CD4-positive, alpha-beta T cell treated with Interleukin-15 for 4 hours (primary cell): ENCODE measurements around the gene NFAM1.

Source experiments
- DNase-seq: peaks from one replicate; pipeline ENCODE4 v3.0.0-alpha.2; 2020; ENCODE audit warnings: low spot score

Gene NFAM1

GRCh38 chr22:42416671-42417230 lies 15.5 kb downstream of the NFAM1 start:
- no peak for DNase-seq

- no peak for DNase-seq
Observed at GRCh38 chr22:42414565-42415303, 17.5 kb downstream of the NFAM1 start.

- no peak for DNase-seq
Observed at GRCh38 chr22:42414021-42414420, 18.2 kb downstream of the NFAM1 start.

- DNase-seq: no peak
Observed at GRCh38 chr22:42412744-42413333, 19.4 kb downstream of the NFAM1 start.

- DNase-seq: no peak
Observed at GRCh38 chr22:42410708-42411107, 21.5 kb downstream of the NFAM1 start.

GRCh38 chr22:42408810-42409529 lies 23.2 kb downstream of the NFAM1 start:
- no peak for DNase-seq

- DNase-seq: no peak
Observed at GRCh38 chr22:42408276-42408675, 23.9 kb downstream of the NFAM1 start.

GRCh38 chr22:42404266-42404665 lies 27.9 kb downstream of the NFAM1 start:
- DNase-seq: no peak

- no peak for DNase-seq
Observed at GRCh38 chr22:42401535-42402334, 30.5 kb downstream of the NFAM1 start.

GRCh38 chr22:42400811-42401534 lies 31.2 kb downstream of the NFAM1 start:
- no peak for DNase-seq

- no peak for DNase-seq
Observed at GRCh38 chr22:42399315-42400271, 32.6 kb downstream of the NFAM1 start.

GRCh38 chr22:42397332-42398249 lies 34.6 kb downstream of the NFAM1 start:
- no peak for DNase-seq

- no peak for DNase-seq
Observed at GRCh38 chr22:42396621-42397331, 35.4 kb downstream of the NFAM1 start.

GRCh38 chr22:42389143-42389542 lies 43.1 kb downstream of the NFAM1 start:
- DNase-seq: no peak

GRCh38 chr22:42388130-42388797 lies 43.9 kb downstream of the NFAM1 start:
- no peak for DNase-seq

- no peak for DNase-seq
Observed at GRCh38 chr22:42387631-42388030, 44.6 kb downstream of the NFAM1 start.

- DNase-seq: no peak
Observed at GRCh38 chr22:42385696-42386095, 46.5 kb downstream of the NFAM1 start.

- no peak for DNase-seq
Observed at GRCh38 chr22:42384506-42384905, 47.7 kb downstream of the NFAM1 start.
